Stomach (tissue), 9 donors: Measurements from ENCODE around the gene GNAS. TPM values are rescaled to one million over a fixed set of nuclear protein-coding genes. Genes with fewer than 3 reads are reported as not detected.

Experiments
- DNase-seq, 2 donors: peaks; one replicate each; pipeline versions ENCODE4 v3.0.0 to v3.0.0-alpha.2; 2013 to 2019
- H3K27ac ChIP-seq, 5 donors: fragments of 200-600 bp in 4 of 5; sonication (generic) in 4 of 5; one replicate each; pipeline ENCODE4 v1.5.1; 2013 to 2019; ENCODE audit warnings: mild to moderate bottlenecking in 1 of 5, moderate library complexity in 1 of 5
- H3K27me3 ChIP-seq, 3 donors: fragments of 200-600 bp; sonication (generic); one replicate each; pipeline ENCODE4 v1.5.1; 2017 to 2019; ENCODE audit warnings: mixed run types in 1 of 3
- H3K36me3 ChIP-seq, 4 donors: fragments of 200-600 bp; sonication (generic); 1 replicate in 3 of 4; 2 replicates in 1 of 4; pipeline ENCODE4 v1.5.1; 2016 to 2019
- H3K4me1 ChIP-seq, 4 donors: fragments of 200-600 bp; sonication (generic); one replicate each; pipeline ENCODE4 v1.5.1; 2016 to 2019
- H3K4me3 ChIP-seq, 4 donors: fragments of 200-600 bp; sonication (generic) in 3 of 4; one replicate each; pipeline ENCODE4 v1.5.1; 2016 to 2019; ENCODE audit warnings: mild to moderate bottlenecking in 1 of 4
- H3K9me3 ChIP-seq, 4 donors: fragments of 200-600 bp; sonication (generic); one replicate each; pipeline ENCODE4 v1.5.1; 2016 to 2019
- EP300 ChIP-seq: sonication (generic); formaldehyde crosslinking; IDR thresholded peaks from one replicate; pipeline ENCODE4 v1.6.1; 2017; ENCODE audit warnings: antibody characterized with exemption
- POLR2A ChIP-seq, 4 donors: fragments of 450-650 bp; IDR thresholded peaks; one replicate each; pipeline ENCODE4 v1.6.1; 2016; ENCODE audit warnings: antibody characterized with exemption in 4 of 4, control low read depth in 2 of 4, mild to moderate bottlenecking in 1 of 4, moderate library complexity in 1 of 4
- POLR2AphosphoS5 ChIP-seq, 3 donors: sonication (generic); formaldehyde crosslinking; IDR thresholded peaks; one replicate each; pipeline ENCODE4 v1.6.1; 2016; ENCODE audit warnings: antibody characterized with exemption in 3 of 3
- WGBS, 5 donors: extraction: QIAGEN DNeasy Blood & Tissue Kit in 3 of 5; methylation state at CpG; one replicate each; pipeline versions ENCODE4 v1.1.5 to v1.1.7; 2013 to 2018; 5-methylcytosine and 5-hydroxymethylcytosine counted together
- intact Hi-C: fragments of 100-400 bp; cut with DNase I; formaldehyde crosslinking; loops from one replicate; pipeline ENCODE4 v1.15.1; 2023; ENCODE audit warnings: low total_unique reads
- polyA plus RNA-seq, 3 donors: library from polyadenylated mRNA; stranded (reverse); fragments of 200-250 nt; gene quantifications; one replicate each; pipeline ENCODE4 v1.2.3, GENCODE V29; 2013
- total RNA-seq, 5 donors: library from RNA; depleted of rRNA; stranded (reverse); fragments of >200 nt; gene quantifications; one replicate each; pipeline versions ENCODE4 v1.1.0 to v1.2.3, GENCODE V29; 2014 to 2016
- TF ChIP-seq, protein P1 (sequence below), 7 experiments: fragments of 450-650 bp in 4 of 7; fragments of 200-600 bp in 3 of 7; sonication (generic) in 3 of 7; IDR thresholded peaks; one replicate each; pipeline ENCODE4 v1.5.1; 2016 to 2019; ENCODE audit warnings: antibody characterized with exemption in 7 of 7, control low read depth in 2 of 7, mild to moderate bottlenecking in 1 of 7
- donor health status: healthy with polysubstance abuse.
- donor health status: Bipolar disorder and iron deficiency.
- donor health status: healthy.

The GNAS gene
- total and polyA plus RNA-seq, 8 donors = 306 to 1,010 (median 704) TPM

DNA sequence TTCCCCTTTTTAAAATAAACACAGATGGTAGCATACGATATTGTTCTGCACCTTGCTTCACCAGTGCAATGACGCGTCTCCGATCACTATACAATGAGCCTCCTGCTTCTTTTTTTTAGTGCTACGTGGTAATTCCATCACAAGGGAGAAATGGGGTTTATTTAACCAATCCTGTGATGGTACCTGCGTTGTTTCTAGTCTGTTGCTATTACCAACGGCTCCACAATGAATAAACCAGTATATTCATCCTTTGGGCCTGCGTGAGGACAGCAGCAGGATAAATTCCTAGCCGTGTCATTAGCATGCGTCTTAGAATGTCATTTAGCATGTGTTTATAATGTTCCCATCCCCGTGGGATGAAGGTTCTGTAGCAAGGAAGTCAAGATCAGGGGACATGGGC is 44.7 kb upstream of the GNAS start:
- no peak for DNase-seq
- H3K27me3 ChIP-seq = peaks cover 0 to 73% (median 14%) of the 10 kb centered on the region in 3 donors
- H3K4me1 ChIP-seq = no peaks in the 10 kb centered on the region
- H3K4me3 ChIP-seq = no peak overlapping the region
- no peaks in the 10 kb centered on the region for H3K9me3 ChIP-seq
- H3K36me3 ChIP-seq = no peaks in the 10 kb centered on the region
- no peak overlapping the region for H3K27ac ChIP-seq
- 76 to 87% (median 85%) methylated on average over 11 of the region's 11 CpGs for WGBS, 5 donors
- no peak for TF ChIP-seq EP300
- TF ChIP-seq POLR2AphosphoS5 (IDR thresholded peaks at IDR 0.05) = no peak
- TF ChIP-seq POLR2A (IDR thresholded peaks at IDR 0.05) = no peak
- TF ChIP-seq, protein P1, sequence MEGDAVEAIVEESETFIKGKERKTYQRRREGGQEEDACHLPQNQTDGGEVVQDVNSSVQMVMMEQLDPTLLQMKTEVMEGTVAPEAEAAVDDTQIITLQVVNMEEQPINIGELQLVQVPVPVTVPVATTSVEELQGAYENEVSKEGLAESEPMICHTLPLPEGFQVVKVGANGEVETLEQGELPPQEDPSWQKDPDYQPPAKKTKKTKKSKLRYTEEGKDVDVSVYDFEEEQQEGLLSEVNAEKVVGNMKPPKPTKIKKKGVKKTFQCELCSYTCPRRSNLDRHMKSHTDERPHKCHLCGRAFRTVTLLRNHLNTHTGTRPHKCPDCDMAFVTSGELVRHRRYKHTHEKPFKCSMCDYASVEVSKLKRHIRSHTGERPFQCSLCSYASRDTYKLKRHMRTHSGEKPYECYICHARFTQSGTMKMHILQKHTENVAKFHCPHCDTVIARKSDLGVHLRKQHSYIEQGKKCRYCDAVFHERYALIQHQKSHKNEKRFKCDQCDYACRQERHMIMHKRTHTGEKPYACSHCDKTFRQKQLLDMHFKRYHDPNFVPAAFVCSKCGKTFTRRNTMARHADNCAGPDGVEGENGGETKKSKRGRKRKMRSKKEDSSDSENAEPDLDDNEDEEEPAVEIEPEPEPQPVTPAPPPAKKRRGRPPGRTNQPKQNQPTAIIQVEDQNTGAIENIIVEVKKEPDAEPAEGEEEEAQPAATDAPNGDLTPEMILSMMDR (IDR thresholded peaks at IDR 0.05) = no peak
- intact Hi-C loops = no loop called here

DNA sequence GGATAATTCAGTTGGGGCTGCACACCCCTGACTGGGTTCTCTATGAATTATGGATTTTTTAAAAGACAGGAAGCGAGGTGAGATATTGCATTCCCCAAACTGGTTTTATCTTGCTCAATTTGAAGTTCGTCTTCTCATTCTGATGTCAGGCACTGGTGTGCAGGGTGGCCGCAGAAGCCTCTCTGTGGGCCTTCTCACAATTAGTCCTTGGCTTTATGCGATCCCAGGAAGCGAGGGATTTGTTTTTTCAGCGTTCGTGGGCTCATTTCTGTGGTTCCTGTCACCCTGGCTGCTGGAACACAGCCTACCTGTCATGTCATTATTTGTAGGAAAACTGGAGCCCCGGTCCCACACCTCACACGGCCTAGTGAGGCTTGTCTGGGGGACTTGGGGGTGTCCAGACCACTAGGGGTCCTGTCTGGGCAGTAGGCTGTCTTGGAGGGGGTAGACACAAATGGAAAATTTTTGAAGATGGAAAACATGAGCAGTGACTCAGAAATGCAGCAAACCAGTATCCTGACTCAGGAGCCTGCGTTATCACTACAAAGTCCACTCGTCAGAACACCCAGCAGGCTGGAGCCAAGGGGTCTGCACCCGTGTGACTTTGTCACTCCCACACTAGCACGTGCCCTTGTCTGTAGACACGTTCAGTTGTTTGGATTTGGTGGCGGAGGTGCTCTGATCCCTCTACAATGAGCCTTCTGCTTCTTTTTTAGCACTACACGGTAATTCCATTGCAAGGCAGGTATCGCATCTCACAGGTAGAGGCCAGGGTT is 44.1 kb upstream of the GNAS start:
- Histone ChIP-seq H3K27me3 (peaks cover 0 to 72% (median 12%) of the 10 kb centered on the region in 3 donors), H3K27ac (no peak overlapping the region), H3K9me3 (no peaks in the 10 kb centered on the region), H3K4me1 (no peaks in the 10 kb centered on the region), H3K36me3 (no peaks in the 10 kb centered on the region), H3K4me3 (no peak overlapping the region)
- intact Hi-C loops = no loop called here
- no peak for DNase-seq
- 50 to 68% (median 58%) methylated on average over 17 of the region's 17 CpGs for WGBS, 5 donors
- TF ChIP-seq EP300 = no peak
- TF ChIP-seq POLR2A (IDR thresholded peaks at IDR 0.05) = no peak
- TF ChIP-seq, protein P1 (IDR thresholded peaks at IDR 0.05) = no peak
- TF ChIP-seq POLR2AphosphoS5 (IDR thresholded peaks at IDR 0.05) = no peak

DNA sequence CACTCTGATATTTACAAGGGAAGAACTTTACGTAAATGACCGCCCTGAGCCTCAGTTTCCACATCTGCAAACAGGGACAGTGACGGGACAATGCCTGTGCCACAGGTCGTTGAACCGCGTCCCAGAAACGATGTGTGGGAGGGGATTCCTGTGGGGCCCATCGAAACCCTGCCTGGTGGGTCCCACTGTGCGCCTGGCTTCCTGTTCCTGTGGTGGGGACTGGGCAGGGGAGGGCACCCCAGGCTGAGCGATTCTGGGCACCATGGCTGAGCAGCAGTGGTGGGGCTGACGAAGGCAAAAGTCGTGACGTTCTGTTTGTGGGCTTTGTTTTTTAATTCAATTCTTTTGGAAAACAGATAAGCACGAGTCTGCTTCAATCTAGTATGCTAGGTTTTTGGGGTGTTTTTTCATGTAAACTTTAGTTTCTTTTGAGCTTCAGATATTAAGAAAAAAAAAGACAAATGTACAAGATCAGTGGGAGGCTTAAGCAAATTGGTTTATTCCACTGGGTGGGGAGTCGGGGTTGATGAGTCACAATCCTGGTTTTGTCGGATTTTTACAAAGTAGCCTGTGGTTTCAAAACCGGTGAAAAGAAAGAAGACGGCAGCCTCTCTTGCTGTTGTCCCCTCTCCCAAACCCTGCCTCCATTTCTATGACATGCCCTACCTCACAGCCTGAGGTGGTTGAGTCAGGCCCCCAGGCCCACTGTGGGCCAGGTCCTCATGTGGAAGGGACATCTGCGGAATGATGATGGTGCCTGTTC is 42.2 kb upstream of the GNAS start:
- Histone ChIP-seq H3K27ac (no peak overlapping the region), H3K9me3 (no peaks in the 10 kb centered on the region), H3K27me3 (peaks cover 0 to 68% (median 4%) of the 10 kb centered on the region in 3 donors), H3K36me3 (no peaks in the 10 kb centered on the region), H3K4me1 (no peaks in the 10 kb centered on the region), H3K4me3 (no peak overlapping the region)
- WGBS, 5 donors = 70 to 84% (median 77%) methylated on average over 19 of the region's 19 CpGs
- DNase-seq = no peak
- TF ChIP-seq POLR2A (IDR thresholded peaks at IDR 0.05) (no peak), EP300 (no peak), POLR2AphosphoS5 (IDR thresholded peaks at IDR 0.05) (no peak)
- TF ChIP-seq, protein P1 (IDR thresholded peaks at IDR 0.05) = no peak
- intact Hi-C loops = no loop called here

DNA sequence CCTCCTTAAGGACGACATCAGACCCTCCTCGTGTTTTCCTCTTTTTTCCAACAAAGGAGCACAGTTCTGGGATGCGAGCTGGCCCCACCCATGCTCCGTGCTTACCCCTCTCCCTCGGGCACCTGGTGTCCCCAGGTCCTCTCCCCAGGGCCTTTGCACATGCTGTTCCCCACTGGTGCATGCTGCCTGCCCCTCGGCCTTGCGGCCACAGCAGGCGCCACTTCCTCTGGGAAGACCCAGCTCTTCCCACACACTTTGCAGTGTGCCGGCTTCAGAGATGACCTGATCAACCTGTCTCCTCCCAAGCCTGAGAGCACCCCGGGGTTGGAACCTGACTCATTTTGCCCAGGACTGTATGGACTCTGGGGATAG is 41.7 kb upstream of the GNAS start:
- TF ChIP-seq POLR2AphosphoS5 (IDR thresholded peaks at IDR 0.05) = no peak
- TF ChIP-seq POLR2A (IDR thresholded peaks at IDR 0.05) = no peak
- no peak for TF ChIP-seq EP300
- TF ChIP-seq, protein P1 (IDR thresholded peaks at IDR 0.05) = no peak
- peaks cover 0 to 68% (median 4%) of the 10 kb centered on the region in 3 donors for H3K27me3 ChIP-seq
- WGBS, 5 donors = 81 to 88% (median 87%) methylated on average over 10 of the region's 10 CpGs
- intact Hi-C loops = no loop called here
- H3K4me3 ChIP-seq = no peak overlapping the region
- no peaks in the 10 kb centered on the region for H3K4me1 ChIP-seq
- no peaks in the 10 kb centered on the region for H3K9me3 ChIP-seq
- no peaks in the 10 kb centered on the region for H3K36me3 ChIP-seq
- no peak overlapping the region for H3K27ac ChIP-seq
- DNase-seq = no peak
